ENCODE results near the gene CAPN15.
"Not testable (repeated sequence)": the region's sequence is repeated elsewhere in the genome, so short reads cannot be mapped to it uniquely, and the experiment has no call there.

Gene CAPN15

DNA sequence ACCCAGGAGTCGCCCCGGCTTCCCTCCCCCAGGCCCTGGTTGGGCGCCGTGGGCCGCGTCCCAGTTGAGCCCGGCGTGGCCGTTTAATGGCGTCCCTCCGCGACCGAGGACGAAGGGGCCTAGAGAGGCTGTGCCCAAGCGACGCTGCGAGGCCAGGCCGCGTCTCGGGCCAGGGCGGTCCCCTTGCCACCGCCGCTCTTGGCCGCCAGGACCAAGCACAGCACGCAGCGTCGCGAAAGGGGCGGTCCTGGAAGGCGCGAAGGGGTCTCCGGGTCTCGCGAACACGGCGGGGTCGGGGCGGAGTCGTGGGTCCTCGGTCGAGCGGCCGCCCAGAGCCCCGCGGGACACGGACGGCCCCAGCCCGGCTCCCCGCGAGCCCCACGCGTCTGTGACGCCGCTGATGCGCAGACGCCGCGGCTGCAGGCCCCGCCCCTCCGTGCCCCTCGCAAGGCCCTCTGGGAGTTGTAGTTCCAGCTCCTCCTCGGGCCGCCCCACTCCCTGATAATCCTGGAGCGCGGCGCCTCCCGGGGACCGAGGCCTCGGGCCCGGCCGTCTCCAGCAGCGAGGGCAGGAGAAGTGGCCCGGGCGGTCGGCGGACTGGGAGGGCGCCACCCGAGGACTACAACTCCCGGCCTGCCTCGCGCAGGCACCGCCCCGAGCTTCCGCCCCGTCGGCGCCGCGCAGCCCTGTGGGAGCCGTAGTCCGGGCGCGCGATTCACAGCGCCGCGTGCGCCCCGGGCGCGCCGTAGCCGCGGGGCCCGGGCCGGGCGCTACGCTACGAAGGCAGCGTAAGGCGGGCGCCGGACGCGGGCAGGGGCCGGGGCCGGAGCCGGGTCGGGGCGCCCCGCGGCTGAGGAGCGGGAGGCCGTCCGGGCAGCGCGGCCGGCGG is at the start of gene CAPN15:
CAPN15 (plus strand) TSS at position 698 of the 889 bp plus-strand sequence. CDS start 19,127 bp downstream, outside the sequence.
- DNase-seq (ENCODE audit: low spot score), result peak; percentile 86

DNA sequence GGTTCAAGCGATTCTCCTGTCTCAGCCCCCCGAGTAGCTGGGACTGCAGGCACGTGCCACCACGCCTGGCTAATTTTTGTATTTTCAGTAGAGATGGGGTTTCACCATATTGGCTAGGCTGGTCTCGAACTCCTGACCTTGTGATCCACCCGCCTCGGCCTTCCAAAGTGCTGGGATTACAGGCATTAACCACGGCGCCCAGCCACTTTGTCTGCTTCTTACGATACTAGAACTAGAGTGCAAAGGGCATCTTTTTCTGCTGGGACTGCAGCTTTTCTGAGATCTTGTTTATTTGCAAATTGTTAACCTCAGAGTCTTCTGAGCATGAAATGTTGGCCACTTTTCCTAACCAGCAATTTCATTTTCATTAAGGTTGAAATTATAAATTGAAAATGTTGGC is 49.2 kb upstream of the CAPN15 start:
- DNase-seq (ENCODE audit: low spot score), result not testable (repeated sequence)

DNA sequence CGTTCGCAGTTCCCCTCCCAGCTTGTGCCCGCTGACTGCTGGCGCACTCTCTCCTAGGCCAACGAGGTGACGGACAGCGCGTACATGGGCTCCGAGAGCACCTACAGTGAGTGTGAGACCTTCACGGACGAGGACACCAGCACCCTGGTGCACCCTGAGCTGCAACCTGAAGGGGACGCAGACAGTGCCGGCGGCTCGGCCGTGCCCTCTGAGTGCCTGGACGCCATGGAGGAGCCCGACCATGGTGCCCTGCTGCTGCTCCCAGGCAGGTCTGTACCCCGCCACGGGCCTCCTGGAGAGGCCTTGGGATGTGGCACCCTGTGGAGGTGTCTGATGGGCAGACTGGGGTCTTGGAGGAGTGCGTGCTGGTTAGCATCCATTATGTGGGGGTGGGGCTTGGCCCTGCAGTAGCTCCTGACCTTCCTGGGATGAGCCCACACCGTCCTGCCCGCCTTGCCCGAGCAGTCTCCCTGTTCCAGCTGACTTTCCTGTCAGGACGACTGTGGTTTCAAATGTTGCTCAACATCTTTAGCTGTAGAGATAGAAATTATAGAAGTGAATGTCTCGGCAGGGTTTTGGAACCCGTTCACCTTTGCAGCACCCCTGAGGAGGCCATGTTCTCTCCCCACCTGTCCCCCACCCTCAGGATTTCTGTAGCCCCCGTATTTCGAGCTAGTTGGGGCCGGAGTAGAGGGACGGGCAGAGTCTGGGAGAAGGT is 44.9 kb upstream of the CAPN15 start:
- no peak for DNase-seq (ENCODE audit: low spot score)

DNA sequence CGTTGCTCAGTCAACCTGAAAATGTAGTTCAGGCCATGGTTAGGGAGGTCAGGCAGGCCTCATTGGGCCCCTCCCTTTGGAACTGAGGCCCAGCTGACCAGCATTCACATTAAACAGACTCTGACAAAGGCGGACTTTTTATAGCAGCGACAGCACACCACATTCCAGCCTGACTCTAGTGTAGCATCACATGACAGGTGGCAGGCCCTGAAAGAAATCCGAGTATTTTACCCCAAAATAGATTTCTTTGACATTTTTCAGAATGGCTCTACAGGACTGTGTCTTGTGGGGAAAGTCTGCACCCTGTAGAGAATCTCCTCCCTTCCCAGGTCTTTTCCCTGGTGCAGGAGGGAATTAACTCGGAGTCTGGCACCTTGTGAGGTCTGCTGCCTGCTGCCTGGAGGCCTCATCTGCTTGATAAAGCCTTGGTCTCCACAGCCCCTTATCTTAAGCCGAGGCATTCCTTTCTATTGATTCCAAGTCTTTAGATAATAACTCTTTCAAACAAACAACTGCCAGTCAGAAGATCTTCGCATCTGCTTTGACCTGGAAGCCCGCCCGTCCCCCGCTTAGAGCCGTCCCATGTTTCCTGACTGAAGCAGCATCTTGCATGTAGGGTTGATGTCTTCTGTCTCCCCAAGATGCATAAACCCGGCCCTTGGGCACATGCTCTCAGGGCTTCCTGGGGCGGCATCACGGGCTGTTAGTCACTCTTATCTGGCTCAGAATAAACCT is 44.0 kb upstream of the CAPN15 start:
- peak; percentile 67 for DNase-seq (ENCODE audit: low spot score)

DNA sequence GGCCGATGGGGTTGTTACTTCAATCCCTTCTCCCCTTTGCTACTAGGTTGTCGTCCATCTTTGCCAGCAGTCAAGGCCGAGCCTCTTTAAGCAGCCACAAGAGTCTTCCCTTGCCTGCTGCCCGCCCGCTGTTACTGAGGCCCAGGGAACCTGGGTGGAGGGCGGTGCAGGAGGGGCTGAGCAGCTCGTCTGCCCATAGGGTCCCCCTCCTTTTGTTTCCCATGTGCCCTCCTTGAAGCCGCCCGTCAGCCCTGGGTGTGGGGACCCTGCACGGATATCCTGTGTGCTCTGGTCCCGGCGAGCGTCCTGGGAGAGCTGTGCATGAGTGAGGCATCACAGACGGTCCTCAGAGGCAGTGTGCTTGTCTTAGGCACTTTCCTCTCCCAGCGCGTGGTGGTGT is 37.9 kb upstream of the CAPN15 start:
- DNase-seq (ENCODE audit: low spot score), result no peak

DNA sequence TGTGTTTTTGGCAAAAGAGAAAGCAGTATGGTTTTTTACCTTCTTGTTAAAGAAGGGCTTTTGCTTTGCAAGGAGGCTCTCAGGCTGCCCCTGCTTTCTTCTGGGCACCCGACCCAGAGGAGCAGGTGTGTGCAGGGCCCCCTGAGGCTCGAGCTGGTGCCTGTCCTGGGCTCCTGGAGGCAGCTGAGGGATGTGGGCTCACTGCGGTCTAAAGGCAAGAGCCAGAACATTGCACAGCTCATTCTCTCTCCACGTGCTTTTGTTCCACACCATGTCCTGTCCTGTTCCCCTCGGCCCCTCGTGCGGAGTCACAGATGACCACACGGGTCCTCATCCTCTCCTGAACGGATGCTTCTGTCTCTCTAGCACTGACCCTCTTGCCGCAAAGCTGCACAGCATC is 36.7 kb upstream of the CAPN15 start:
- DNase-seq (ENCODE audit: low spot score), result no peak

DNA sequence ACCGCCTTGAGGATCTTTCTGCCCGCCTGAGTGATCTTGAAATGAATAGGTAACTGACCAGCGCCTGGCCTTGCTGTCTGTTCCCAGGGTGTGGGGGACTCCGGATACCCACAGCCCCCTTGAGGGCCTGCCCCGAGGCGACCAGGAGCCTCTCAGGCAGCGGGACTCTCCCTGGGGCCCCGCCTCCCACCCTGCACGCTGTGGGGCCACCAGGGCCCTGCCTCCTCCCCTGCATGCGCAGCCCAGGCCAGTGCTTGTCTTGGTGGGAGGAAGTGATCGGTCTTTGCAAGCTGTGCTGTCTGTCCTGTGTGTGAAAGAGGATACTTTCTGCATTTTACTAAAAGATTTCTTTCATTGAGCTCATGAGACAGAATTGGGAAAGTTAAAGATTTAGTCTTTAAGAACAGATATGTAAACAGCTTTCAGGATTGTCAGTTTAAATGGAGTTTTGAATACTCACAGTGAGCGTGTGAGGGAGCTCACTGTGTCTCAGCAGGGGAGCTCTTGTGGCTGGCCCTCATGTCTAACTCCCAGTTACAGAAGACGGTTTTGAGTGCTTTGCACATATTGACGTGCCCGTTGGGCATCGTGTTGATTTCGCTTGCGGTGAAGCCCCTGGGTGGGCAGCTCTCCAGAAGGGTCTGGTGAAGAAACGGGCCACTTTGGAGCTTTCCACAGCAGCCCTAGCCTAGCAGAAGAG is 36.1 kb upstream of the CAPN15 start:
- no peak for DNase-seq (ENCODE audit: low spot score)

DNA sequence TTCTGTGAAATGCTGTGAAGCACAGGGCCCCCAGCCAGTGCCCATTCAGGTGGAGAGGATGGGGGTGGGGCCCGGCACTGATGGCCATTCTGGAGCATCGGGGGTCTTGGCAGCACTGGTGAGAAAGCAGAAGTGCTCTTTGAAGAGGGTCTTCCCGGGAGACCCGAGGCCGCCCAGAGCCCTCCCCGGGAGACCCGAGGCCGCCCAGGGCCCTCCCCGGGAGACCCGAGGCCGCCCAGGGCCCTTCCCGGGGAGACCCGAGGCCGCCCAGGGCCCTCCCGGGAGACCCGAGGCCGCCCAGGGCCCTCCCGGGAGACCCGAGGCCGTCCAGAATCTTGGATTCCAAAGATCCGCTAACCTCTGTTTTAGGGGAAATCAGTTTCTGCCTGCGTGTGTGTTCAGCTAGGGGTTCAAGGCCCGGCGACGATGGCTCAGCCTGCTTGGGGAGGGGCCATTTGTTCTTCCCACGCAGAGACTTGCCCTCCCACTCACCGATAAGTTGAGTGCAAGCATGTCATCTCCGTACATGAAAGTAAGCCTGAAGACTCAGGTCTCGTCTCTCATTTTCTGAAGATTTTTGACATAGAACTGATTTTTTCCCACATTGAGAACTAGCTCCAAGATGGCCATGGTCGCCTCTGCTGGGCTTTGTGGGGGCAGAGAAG is 35.2 kb upstream of the CAPN15 start:
- DNase-seq (ENCODE audit: low spot score), result no peak

DNA sequence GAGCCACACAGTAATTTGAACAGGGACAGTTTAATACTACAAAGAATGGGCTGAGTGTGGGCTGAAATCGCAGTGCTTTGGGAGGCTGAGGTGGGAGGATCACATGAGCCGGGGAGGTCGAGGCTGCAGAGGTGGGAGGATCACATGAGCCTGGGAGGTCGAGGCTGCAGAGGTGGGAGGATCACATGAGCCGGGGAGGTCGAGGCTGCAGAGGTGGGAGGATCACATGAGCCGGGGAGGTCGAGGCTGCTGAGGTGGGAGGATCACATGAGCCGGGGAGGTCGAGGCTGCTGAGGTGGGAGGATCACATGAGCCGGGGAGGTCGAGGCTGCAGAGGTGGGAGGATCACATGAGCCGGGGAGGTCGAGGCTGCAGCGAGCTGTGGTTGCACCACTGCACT is 32.8 kb upstream of the CAPN15 start:
- DNase-seq (ENCODE audit: low spot score), result not testable (repeated sequence)

DNA sequence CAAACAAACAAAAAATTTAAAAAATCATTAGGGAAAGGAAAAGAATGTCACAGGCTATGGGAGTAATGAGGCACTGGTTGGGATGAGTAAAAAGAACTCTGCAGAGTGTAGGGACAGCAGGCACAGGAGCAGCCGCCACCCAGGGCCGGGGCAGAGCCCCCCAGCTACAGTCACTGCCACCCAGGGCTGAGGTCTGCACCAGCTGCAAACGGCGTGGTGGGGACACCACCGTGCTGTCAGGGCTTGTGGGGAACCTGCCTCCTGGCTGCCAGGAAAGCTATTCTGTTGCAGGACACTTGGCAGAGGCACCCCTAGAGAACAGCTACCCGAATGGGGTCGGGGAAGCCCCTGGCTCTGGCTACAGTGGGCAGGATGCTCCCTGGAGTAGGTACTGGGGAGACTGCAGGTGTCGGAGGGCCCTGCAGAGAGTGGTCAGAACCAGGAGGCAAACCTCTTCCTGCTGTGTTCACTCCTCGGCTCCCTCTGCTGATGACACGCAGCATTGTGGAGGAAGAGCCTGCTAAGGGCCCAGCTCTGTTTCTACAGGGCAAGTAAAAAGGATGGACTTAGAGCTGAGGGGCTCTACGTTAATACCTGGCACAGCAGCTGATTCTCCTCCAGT is 32.3 kb upstream of the CAPN15 start:
- DNase-seq (ENCODE audit: low spot score), result no peak

DNA sequence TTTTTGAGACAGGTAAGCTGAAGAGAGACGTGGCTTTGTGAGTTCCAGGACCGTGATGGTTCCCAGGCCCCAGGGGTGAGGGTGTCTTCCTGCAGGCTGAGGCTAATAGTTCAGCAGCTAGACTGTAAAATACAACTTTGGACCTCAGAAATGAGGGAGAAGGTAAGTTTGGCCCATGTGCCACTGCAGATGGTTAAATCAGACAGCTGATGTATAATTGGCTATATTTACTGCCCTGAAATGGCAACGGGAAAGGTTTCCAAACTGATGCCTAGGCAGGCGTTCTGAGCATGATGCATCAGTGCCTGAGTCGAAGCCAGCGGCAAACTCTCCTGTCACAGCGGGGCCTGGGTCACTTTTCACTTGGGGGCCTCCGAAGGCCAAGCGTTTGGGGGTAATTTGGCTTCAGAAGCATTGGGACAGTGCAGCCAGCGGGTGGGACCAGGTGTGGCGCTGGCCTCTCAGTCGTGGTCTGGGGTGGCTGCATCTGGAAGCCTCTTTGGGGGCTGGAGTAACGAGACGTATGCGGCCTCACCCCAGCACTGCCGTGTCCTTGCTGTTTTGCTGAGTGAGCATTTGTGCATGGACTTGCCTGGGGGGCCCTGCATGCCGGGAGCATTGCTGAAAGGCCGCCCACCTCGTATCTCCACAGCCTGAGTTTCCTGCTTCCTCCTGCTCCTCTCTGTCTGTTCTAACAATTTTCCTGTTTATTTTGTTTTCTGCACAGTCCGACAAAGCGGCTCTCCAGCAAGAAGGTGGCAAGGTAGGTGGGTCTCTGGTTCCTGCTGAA is 31.2 kb upstream of the CAPN15 start:
- DNase-seq (ENCODE audit: low spot score), result no peak

DNA sequence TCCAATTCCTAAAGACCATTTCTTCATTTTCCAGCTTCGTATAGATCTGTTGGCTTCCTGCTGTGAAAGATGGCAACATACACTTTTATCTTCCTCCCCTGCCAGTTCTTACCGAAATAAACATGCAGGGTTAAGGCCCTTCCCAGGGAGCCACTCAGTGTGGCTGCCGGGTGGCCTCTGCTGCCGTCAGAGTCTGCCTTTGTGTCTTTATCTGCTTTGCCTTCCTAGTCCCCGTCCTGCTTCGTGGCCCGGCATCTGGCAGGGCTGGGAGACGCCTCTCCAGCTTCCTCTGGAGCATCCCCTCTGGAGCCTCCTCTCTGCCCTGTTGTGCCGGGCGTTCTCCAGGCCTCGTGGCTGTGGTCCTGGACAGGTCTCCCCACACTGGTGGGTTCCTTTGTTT is 30.3 kb upstream of the CAPN15 start:
- DNase-seq (ENCODE audit: low spot score), result no peak

DNA sequence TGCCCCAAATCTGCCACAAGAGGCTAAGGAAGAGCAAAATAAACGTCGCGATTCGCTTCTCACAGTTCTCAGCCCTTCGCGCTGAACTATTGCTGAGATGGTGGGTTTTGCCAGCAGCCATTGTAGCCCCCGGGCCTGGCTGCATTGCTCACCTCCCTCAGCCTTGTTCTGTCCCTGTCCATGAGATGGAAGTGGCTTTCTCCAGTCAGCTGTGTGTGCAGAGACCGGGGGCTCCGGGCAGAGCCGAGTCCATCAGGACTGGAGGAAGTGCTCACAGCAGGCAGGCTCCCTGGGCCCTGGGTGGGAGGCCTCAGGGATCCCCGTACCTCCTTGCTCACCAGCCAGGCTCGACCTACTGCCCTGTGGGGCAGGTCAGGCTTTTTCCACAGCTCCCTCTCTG is 27.6 kb upstream of the CAPN15 start:
- no peak for DNase-seq (ENCODE audit: low spot score)

DNA sequence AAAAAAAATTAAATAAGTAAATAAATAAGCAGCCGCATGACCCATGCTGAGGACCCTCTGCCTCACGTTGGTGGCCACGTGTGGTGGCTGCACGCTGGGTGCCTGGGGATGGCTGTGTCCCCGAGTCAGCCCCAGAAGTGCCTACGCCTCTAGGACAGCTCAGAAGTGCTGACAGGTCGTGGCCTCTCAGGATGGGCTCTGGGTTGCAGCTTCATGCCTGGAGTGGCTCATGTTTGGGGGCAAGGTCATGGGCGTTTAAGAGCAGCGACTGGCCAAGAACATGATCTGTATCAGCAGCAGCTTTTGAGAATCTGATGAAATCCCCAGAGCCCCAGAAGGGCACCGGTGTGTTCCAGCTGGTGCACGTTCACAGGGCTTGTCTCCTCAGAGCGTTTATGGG is 26.8 kb upstream of the CAPN15 start:
- no peak for DNase-seq (ENCODE audit: low spot score)

DNA sequence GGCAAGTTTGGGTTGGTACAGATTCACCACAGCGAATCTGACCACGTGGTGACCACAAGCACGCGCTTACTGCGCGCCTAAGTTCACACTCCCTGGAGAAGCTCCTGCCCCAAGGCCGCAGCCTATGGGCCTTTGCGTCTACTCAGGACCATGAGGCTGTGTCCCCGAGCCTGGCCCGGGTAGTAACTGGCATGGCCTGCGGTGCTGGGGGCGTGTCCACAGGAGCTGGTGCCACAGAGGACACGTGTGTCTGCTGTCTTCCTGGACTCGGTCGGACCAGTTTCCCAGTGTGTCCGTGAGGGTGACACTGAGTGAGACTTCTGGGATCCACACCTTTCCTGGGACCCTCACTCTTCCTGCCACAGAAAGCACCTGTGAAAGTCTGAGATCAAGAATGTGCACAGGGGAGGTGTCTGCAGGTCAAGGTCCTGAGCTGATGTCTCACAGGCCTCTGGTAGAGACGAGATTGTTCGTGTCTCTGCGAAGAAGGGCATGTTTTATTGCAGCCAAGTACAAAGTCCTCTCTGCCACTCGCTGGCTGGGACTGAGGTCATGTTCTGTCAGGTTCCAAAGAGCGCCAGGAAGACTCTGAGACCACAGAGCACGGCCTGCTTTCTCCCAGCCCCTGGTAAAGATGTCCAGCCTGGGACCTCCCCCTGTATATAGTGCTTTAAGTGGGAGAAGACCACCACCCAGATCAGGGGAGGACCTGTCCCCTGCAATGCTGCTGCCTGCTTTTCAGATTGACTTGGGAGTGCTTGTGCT is 25.2 kb upstream of the CAPN15 start:
- DNase-seq (ENCODE audit: low spot score), result no peak

DNA sequence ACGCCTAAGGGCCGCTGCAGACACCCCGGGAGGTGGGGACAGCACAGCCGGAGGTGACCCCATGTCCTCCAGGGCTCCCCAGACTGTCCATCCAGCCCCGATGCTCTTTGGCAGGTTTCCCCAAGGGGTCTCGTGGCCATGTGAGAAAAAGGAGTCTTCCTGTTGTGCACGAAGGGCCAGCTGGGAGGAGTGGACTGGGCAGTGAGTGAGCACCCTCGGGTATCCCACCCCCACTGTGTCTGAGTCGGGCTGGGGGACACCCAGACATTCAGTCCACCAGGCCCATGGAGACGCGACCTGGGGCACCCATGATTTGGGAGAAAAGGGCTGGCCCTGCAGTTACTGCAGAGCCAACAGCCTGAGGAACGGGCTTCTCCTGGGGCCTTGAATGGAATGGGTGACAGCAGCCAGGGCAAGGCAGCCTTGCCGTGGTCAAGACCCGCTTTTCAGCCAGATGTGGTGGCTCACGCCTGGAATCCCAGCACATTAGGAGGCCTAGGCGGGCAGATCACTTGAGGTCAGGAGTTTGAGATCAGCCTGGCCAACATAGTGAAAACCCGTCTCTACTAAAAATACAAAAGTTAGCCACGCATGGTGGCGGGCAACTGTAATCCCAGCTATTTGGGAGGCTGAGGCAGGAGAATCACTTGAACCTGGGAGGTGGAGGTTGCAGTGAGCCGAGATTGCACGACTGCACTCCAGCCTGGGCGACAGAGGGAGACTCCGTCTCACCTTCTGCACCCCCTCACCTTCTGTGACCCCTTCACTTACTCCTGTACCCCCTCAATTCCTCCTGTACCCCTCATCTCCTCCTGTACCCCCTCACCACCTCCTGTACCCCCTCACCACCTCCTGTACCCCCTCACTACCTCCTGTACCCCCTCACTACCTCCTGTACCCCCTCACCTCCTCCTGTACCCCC is 24.1 kb upstream of the CAPN15 start:
- no peak for DNase-seq (ENCODE audit: low spot score)

DNA sequence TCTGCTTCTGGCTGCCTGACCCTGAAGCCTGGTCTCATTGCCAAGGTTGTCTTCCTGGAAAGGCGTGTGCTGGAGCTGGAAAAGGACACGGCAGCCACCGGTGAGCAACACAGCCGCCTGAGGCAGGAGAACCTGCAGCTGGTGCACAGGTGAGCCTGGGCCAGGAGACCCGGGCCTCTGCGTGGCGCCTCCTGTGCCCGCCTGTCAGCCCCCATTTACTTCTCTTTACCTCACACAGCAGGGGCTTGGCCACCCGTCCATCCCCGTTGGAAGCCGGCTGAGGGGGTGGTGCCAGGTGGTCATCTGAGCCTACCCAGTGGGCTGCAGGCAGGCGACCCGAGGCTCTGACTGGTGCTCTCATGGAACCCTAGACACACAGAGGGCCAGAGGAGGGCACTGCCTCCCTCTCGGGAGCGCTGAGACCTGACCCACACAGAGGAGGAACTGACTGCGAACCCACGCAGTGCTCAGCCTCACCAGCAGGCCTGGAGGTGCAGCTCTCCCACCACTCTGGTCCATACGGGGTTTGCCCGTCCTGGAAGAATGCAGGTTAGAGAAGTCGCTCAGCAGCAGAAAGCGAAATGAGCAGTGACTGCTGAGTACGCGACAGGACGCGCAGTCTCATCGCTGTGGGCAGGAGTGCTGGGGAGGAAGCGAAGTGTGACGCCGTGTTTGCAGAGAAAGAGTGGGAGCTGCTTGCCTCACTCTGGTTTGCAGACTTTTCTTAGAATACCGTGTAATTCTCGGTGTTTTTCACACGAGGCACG is 21.9 kb upstream of the CAPN15 start:
- peak; percentile 79 for DNase-seq (ENCODE audit: low spot score)

DNA sequence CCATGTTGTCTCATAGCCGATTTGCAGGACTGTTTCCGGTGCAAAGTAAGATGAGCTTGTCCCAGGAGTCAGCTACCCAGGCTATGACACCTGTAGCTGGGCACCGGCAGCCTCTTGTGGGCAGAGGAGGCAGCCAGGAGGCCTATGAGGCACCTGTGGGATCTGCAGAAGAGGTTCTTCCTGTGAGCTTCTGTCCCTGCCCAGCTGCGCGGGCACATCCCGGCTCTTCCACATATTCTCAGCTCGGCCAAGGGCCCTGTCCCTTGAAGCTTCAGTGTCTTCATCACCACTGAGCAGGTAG is 21.3 kb upstream of the CAPN15 start:
- DNase-seq (ENCODE audit: low spot score), result no peak

Measured in Ammon's horn (tissue), 1 donor.